HG03066 (cell line): Measurements from ENCODE around the gene EPHA7.

ENCODE experiments used
- ATAC-seq: cut with Tn5 transposase; IDR thresholded peaks from one replicate; pipeline ENCODE4 v1.9.1; 2021; ENCODE audit warnings: low read depth; ENCODE audit not compliant: unreplicated experiment

Gene EPHA7

GRCh38 chr6:93266116-93266817, 153.1 kb downstream of the EPHA7 start:
- no peak for ATAC-seq

GRCh38 chr6:93260881-93261280, 158.5 kb downstream of the EPHA7 start:
- no peak for ATAC-seq

GRCh38 chr6:93259332-93259731, 160.0 kb downstream of the EPHA7 start:
- ATAC-seq: no peak

- no peak for ATAC-seq
These were observed 166.4 kb downstream of the EPHA7 start for GRCh38 chr6:93252930-93253329.

- ATAC-seq: no peak
These were observed 170.7 kb downstream of the EPHA7 start for GRCh38 chr6:93248631-93249030.

GRCh38 chr6:93243231-93243778, 176.1 kb downstream of the EPHA7 start:
- no peak for ATAC-seq

- ATAC-seq: no peak
These were observed 177.3 kb downstream of the EPHA7 start for GRCh38 chr6:93242049-93242448.

GRCh38 chr6:93238632-93239031, 180.7 kb downstream of the EPHA7 start:
- ATAC-seq: no peak

- no peak for ATAC-seq
These were observed 183.6 kb downstream of the EPHA7 start for GRCh38 chr6:93235775-93236174.

- no peak for ATAC-seq
These were observed 192.5 kb downstream of the EPHA7 start for GRCh38 chr6:93226822-93227221.

GRCh38 chr6:93222071-93222851, 197.1 kb downstream of the EPHA7 start:
- ATAC-seq: no peak

- no peak for ATAC-seq
These were observed 199.9 kb downstream of the EPHA7 start for GRCh38 chr6:93219447-93219846.

GRCh38 chr6:93218096-93218495, 201.3 kb downstream of the EPHA7 start:
- no peak for ATAC-seq

GRCh38 chr6:93213028-93213427, 206.3 kb downstream of the EPHA7 start:
- no peak for ATAC-seq

- ATAC-seq: no peak
These were observed 208.5 kb downstream of the EPHA7 start for GRCh38 chr6:93210908-93211307.

- no peak for ATAC-seq
These were observed 210.0 kb downstream of the EPHA7 start for GRCh38 chr6:93209358-93209757.

- no peak for ATAC-seq
These were observed 222.9 kb downstream of the EPHA7 start for GRCh38 chr6:93196406-93196970.

- no peak for ATAC-seq
These were observed 224.9 kb downstream of the EPHA7 start for GRCh38 chr6:93194480-93194879.

- no peak for ATAC-seq
These were observed 225.5 kb downstream of the EPHA7 start for GRCh38 chr6:93193868-93194267.
